GM23338 (cell line): Measurements from ENCODE around the gene HINT1.

Experiments
- CREB1 ChIP-seq: fragments of 250-450 bp; sonication (Bioruptor Pico); IDR thresholded peaks from 2 replicates; pipeline ENCODE4 v1.5.0; 2020; ENCODE audit warnings: low read depth, mild to moderate bottlenecking, moderate library complexity
- EZH2 ChIP-seq: fragments of 200-600 bp; sonication (generic); IDR thresholded peaks from one replicate; pipeline ENCODE4 v1.8.0; 2017; ENCODE audit warnings: antibody characterized with exemption, mild to moderate bottlenecking, low read depth; ENCODE audit not compliant: unreplicated experiment
- EZH2phosphoT487 ChIP-seq: fragments of 200-600 bp; sonication (generic); IDR thresholded peaks from one replicate; pipeline ENCODE4 v1.8.1; 2018; ENCODE audit warnings: antibody characterized with exemption; ENCODE audit not compliant: unreplicated experiment
- JUNB ChIP-seq: IDR thresholded peaks from one replicate; pipeline ENCODE4 v1.6.1; 2016; ENCODE audit warnings: antibody characterized with exemption; ENCODE audit not compliant: unreplicated experiment
- NANOG ChIP-seq: IDR thresholded peaks from 2 replicates; pipeline ENCODE4 v1.6.1; 2016; ENCODE audit warnings: antibody characterized with exemption, borderline replicate concordance
- POLR2AphosphoS5 ChIP-seq: IDR thresholded peaks from 2 replicates; pipeline ENCODE4 v1.6.1; 2016; ENCODE audit warnings: antibody characterized with exemption, low read depth
- ZNF331 ChIP-seq: fragments of 250-450 bp; sonication (Bioruptor Pico); IDR thresholded peaks from 2 replicates; pipeline ENCODE4 v1.5.0; 2020; ENCODE audit warnings: low read depth, mild to moderate bottlenecking, moderate library complexity
- TF ChIP-seq, protein P1 (sequence below), 2 experiments: fragments of 200-600 bp in 1 of 2; sonication (generic) in 1 of 2; conservative IDR thresholded peaks; 2 replicates each; pipeline versions ENCODE4 v1.5.1 to v1.6.1; 2016 to 2017; ENCODE audit warnings: antibody characterized with exemption in 2 of 2, low read depth in 2 of 2, mild to moderate bottlenecking in 2 of 2, moderate library complexity in 1 of 2
- TF ChIP-seq, protein P2 (sequence below): IDR thresholded peaks from one replicate; pipeline ENCODE4 v1.6.1; 2018; ENCODE audit warnings: antibody characterized with exemption; ENCODE audit not compliant: unreplicated experiment
- TF ChIP-seq, protein P3 (sequence below): IDR thresholded peaks from 2 replicates; pipeline ENCODE4 v1.6.1; 2016; ENCODE audit warnings: antibody characterized with exemption

DNA sequence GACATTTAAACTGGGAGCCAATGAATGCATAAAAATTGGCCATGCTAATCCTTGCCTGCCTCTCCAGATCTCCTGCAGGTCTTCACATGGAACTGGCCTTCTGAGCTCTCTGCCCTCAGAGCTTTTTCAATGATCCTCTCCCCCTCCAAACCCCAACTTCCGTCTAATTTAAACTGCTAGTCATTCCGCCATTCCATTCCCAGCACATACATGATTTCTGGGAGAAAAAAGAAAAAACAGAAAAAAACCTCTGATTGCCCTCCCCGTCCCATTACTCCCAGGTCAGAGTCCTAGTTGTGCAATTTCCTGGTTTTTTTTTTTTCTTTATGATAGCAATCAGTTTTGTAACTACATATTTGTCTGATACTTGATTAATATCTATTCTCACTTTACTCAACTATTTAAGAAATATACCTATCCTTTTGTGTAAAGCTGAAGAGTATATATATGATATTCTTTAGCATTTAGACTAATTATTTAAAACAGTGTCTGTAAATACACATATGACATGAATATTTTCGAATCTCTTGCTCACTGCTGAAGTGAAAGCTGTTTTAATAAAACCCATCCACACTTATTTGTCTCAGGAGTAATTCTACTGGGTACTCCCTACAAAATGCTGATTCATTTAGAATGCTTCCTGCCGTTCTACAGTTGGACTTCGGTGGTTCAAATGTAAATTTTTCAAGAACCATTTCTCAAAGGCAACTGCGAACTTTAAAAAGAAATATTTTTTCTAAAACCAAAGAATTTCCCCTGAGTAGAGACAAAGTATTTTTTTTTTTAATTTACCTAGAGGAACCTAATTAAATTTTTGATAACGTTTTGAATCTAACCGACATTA, 1.6 kb downstream of the HINT1 start:
- TF ChIP-seq POLR2AphosphoS5: no peak
- TF ChIP-seq, protein P1, sequence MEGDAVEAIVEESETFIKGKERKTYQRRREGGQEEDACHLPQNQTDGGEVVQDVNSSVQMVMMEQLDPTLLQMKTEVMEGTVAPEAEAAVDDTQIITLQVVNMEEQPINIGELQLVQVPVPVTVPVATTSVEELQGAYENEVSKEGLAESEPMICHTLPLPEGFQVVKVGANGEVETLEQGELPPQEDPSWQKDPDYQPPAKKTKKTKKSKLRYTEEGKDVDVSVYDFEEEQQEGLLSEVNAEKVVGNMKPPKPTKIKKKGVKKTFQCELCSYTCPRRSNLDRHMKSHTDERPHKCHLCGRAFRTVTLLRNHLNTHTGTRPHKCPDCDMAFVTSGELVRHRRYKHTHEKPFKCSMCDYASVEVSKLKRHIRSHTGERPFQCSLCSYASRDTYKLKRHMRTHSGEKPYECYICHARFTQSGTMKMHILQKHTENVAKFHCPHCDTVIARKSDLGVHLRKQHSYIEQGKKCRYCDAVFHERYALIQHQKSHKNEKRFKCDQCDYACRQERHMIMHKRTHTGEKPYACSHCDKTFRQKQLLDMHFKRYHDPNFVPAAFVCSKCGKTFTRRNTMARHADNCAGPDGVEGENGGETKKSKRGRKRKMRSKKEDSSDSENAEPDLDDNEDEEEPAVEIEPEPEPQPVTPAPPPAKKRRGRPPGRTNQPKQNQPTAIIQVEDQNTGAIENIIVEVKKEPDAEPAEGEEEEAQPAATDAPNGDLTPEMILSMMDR (conservative IDR thresholded peaks at IDR 0.05; ENCODE audit: low read depth in 2 of 2): no peak
- TF ChIP-seq ZNF331 (CRISPR knock-in tag): no peak
- no peak for TF ChIP-seq JUNB
- no peak for TF ChIP-seq EZH2
- TF ChIP-seq CREB1: no peak
- no peak for TF ChIP-seq NANOG
- no peak for TF ChIP-seq EZH2phosphoT487
- TF ChIP-seq, protein P2, sequence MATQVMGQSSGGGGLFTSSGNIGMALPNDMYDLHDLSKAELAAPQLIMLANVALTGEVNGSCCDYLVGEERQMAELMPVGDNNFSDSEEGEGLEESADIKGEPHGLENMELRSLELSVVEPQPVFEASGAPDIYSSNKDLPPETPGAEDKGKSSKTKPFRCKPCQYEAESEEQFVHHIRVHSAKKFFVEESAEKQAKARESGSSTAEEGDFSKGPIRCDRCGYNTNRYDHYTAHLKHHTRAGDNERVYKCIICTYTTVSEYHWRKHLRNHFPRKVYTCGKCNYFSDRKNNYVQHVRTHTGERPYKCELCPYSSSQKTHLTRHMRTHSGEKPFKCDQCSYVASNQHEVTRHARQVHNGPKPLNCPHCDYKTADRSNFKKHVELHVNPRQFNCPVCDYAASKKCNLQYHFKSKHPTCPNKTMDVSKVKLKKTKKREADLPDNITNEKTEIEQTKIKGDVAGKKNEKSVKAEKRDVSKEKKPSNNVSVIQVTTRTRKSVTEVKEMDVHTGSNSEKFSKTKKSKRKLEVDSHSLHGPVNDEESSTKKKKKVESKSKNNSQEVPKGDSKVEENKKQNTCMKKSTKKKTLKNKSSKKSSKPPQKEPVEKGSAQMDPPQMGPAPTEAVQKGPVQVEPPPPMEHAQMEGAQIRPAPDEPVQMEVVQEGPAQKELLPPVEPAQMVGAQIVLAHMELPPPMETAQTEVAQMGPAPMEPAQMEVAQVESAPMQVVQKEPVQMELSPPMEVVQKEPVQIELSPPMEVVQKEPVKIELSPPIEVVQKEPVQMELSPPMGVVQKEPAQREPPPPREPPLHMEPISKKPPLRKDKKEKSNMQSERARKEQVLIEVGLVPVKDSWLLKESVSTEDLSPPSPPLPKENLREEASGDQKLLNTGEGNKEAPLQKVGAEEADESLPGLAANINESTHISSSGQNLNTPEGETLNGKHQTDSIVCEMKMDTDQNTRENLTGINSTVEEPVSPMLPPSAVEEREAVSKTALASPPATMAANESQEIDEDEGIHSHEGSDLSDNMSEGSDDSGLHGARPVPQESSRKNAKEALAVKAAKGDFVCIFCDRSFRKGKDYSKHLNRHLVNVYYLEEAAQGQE: no peak
- TF ChIP-seq, protein P3, sequence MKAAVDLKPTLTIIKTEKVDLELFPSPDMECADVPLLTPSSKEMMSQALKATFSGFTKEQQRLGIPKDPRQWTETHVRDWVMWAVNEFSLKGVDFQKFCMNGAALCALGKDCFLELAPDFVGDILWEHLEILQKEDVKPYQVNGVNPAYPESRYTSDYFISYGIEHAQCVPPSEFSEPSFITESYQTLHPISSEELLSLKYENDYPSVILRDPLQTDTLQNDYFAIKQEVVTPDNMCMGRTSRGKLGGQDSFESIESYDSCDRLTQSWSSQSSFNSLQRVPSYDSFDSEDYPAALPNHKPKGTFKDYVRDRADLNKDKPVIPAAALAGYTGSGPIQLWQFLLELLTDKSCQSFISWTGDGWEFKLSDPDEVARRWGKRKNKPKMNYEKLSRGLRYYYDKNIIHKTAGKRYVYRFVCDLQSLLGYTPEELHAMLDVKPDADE: no peak
